SK-N-SH (cell line): ENCODE data around the gene HMOX2.

Experiments used
- GATA2 ChIP-seq: sonication (generic); formaldehyde crosslinking; IDR thresholded peaks from 2 replicates; pipeline ENCODE4 v1.5.0; 2020; ENCODE audit warnings: mild to moderate bottlenecking, missing genetic modification reagents
- NFIC ChIP-seq: IDR thresholded peaks from 2 replicates; pipeline ENCODE4 v1.4.0; 2012; ENCODE audit warnings: borderline replicate concordance
- POLR2AphosphoS5 ChIP-seq: IDR thresholded peaks from 2 replicates; pipeline ENCODE4 v1.6.1; 2012; ENCODE audit warnings: low read depth, low read length
- RAD21 ChIP-seq: IDR thresholded peaks from 2 replicates; pipeline ENCODE4 v1.6.1; 2012; ENCODE audit warnings: mild to moderate bottlenecking, low read length
- TF ChIP-seq, protein P1 (sequence below): fragments of 200-600 bp; sonication (generic); IDR thresholded peaks from 2 replicates; pipeline ENCODE4 v1.6.1; 2017; ENCODE audit warnings: antibody characterized with exemption, mild to moderate bottlenecking, moderate library complexity

DNA sequence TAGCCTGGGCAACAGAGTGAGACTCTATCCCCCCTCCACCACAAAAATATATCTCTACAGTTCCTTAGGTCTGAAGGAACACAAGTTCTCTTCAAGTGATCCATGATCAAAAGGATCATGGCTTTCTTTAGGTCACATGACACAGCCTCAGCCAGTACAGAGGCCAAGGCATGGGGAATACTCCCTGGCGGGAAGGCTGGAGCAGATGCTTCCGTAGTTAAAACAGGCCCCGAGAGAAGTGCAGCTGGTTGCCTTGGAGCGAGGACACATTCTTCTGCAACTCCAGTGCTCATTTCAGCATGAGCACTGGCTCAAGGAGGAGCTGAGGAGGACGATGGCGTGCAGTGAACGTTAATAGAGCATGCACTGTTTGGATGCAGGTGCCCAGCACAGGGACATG, 48.9 kb downstream of the HMOX2 start:
- TF ChIP-seq POLR2AphosphoS5, result no peak
- TF ChIP-seq, protein P1, sequence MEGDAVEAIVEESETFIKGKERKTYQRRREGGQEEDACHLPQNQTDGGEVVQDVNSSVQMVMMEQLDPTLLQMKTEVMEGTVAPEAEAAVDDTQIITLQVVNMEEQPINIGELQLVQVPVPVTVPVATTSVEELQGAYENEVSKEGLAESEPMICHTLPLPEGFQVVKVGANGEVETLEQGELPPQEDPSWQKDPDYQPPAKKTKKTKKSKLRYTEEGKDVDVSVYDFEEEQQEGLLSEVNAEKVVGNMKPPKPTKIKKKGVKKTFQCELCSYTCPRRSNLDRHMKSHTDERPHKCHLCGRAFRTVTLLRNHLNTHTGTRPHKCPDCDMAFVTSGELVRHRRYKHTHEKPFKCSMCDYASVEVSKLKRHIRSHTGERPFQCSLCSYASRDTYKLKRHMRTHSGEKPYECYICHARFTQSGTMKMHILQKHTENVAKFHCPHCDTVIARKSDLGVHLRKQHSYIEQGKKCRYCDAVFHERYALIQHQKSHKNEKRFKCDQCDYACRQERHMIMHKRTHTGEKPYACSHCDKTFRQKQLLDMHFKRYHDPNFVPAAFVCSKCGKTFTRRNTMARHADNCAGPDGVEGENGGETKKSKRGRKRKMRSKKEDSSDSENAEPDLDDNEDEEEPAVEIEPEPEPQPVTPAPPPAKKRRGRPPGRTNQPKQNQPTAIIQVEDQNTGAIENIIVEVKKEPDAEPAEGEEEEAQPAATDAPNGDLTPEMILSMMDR, result no peak
- TF ChIP-seq NFIC, result no peak
- no peak for TF ChIP-seq RAD21
- no peak for TF ChIP-seq GATA2 (CRISPR knock-in tag)
